Loucy (cell line): ENCODE data around the gene PKNOX2.

Experiments
- H2AFZ ChIP-seq: fragments of 200-600 bp; sonication (generic); 2 replicates; pipeline ENCODE4 v1.6.0; 2016; ENCODE audit warnings: antibody characterized with exemption, mild to moderate bottlenecking, low read length, moderate library complexity
- H3F3A ChIP-seq: fragments of 200-600 bp; 2 replicates; pipeline ENCODE4 v1.6.0; 2016; ENCODE audit warnings: antibody characterized with exemption, low read depth, mild to moderate bottlenecking
- H3K27me3 ChIP-seq: fragments of 200-600 bp; sonication (generic); 2 replicates; pipeline ENCODE4 v1.6.1; 2014; ENCODE audit warnings: low read length, mild to moderate bottlenecking; ENCODE audit not compliant: insufficient read depth, poor library complexity, severe bottlenecking
- H3K36me3 ChIP-seq: fragments of 200-600 bp; sonication (generic); 2 replicates; pipeline ENCODE4 v1.6.1; 2016; ENCODE audit warnings: low read length; ENCODE audit not compliant: insufficient read depth
- H3K4me1 ChIP-seq: fragments of 200-600 bp; sonication (generic); 2 replicates; pipeline ENCODE4 v1.5.1; 2014; ENCODE audit warnings: low read length, mild to moderate bottlenecking; ENCODE audit not compliant: insufficient read depth, poor library complexity, severe bottlenecking
- H3K4me2 ChIP-seq: fragments of 200-600 bp; sonication (generic); 2 replicates; pipeline ENCODE4 v1.6.0; 2014; ENCODE audit warnings: antibody characterized with exemption, low read length, low read depth, mild to moderate bottlenecking; ENCODE audit not compliant: poor library complexity, severe bottlenecking
- H3K4me3 ChIP-seq: fragments of 200-600 bp; sonication (generic); 2 replicates; pipeline ENCODE4 v1.5.1; 2014; ENCODE audit warnings: low read length, mild to moderate bottlenecking, mixed read lengths; ENCODE audit not compliant: poor library complexity, severe bottlenecking
- H3K79me2 ChIP-seq: fragments of 200-600 bp; sonication (generic); 2 replicates; pipeline ENCODE4 v1.6.1; 2014; ENCODE audit warnings: low read length; ENCODE audit not compliant: insufficient read depth
- H3K9ac ChIP-seq: fragments of 200-600 bp; sonication (generic); 2 replicates; pipeline ENCODE4 v1.6.0; 2014; ENCODE audit warnings: mild to moderate bottlenecking, low read depth, low read length, moderate library complexity; ENCODE audit not compliant: poor library complexity, severe bottlenecking
- H3K9me2 ChIP-seq: fragments of 200-600 bp; sonication (generic); replicated peaks from 2 replicates; pipeline ENCODE4 v1.6.1; 2016; ENCODE audit warnings: low read depth, low read length, mixed read lengths
- H3K9me3 ChIP-seq: fragments of 200-600 bp; sonication (generic); 2 replicates; pipeline ENCODE4 v1.6.1; 2014; ENCODE audit warnings: mild to moderate bottlenecking, antibody characterized with exemption, low read length, low read depth; ENCODE audit not compliant: insufficient read depth
- H4K20me1 ChIP-seq: fragments of 200-600 bp; sonication (generic); 2 replicates; pipeline ENCODE4 v1.6.0; 2014; ENCODE audit warnings: antibody characterized with exemption, low read length, mild to moderate bottlenecking; ENCODE audit not compliant: insufficient read depth, poor library complexity, severe bottlenecking
- CTCF ChIP-seq: fragments of 200-600 bp; sonication (generic); conservative IDR thresholded peaks from 2 replicates; pipeline ENCODE4 v1.5.1; 2014; ENCODE audit warnings: mild to moderate bottlenecking, antibody characterized with exemption, low read length
- EZH2phosphoT487 ChIP-seq: fragments of 200-600 bp; IDR thresholded peaks from 2 replicates; pipeline ENCODE4 v1.6.1; 2018; ENCODE audit warnings: antibody characterized with exemption, mild to moderate bottlenecking, moderate library complexity, borderline replicate concordance

Gene PKNOX2

DNA sequence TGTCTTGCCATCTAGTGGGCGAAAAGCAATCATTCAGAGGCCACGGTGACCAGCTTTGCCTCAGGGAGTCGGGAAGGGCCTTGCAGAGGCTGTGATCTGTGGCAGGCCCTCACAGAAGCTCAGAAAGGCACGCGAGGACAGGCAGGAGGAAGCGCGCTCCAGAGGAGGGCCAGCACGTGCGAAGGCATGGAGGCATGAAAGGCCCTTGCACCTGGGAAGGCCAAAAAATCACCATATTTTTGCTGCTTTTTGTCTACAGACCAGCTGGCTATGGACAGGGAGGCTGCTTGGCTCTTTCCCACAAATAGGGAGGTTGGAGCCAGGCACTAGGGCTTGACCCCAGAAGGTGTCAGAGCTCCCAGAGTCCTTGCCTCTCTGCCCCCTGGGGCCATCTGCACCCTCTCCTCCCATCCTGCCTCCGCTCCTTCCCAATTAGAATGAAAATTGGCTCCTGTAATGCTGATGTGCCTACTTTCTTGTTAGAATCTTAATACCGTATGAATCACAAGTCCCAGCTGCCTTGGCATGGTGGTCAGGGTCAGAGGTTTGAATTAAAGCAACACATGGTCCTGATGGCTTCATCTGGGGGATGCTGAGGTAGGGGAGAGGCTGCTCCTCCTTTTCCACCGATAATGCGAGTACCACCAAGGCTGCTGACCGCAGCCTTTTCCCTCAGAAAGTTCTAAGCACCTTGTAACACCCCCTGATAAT is 262.4 kb downstream of the PKNOX2 start:
- no peaks in the 10 kb centered on the region for H4K20me1 ChIP-seq
- H3K36me3 ChIP-seq: no peaks in the 10 kb centered on the region
- H3K9ac ChIP-seq: no peak overlapping the region
- H3K4me3 ChIP-seq: no peak overlapping the region
- no peaks in the 10 kb centered on the region for H3F3A ChIP-seq
- H3K4me2 ChIP-seq: no peak overlapping the region
- no peak overlapping the region for H2AFZ ChIP-seq
- H3K27me3 ChIP-seq: no peaks in the 10 kb centered on the region
- TF ChIP-seq CTCF: no peak
- no peak for TF ChIP-seq EZH2phosphoT487
- no peaks in the 10 kb centered on the region for H3K9me2 ChIP-seq
- no peaks in the 10 kb centered on the region for H3K9me3 ChIP-seq
- no peaks in the 10 kb centered on the region for H3K4me1 ChIP-seq
- no peaks in the 10 kb centered on the region for H3K79me2 ChIP-seq

DNA sequence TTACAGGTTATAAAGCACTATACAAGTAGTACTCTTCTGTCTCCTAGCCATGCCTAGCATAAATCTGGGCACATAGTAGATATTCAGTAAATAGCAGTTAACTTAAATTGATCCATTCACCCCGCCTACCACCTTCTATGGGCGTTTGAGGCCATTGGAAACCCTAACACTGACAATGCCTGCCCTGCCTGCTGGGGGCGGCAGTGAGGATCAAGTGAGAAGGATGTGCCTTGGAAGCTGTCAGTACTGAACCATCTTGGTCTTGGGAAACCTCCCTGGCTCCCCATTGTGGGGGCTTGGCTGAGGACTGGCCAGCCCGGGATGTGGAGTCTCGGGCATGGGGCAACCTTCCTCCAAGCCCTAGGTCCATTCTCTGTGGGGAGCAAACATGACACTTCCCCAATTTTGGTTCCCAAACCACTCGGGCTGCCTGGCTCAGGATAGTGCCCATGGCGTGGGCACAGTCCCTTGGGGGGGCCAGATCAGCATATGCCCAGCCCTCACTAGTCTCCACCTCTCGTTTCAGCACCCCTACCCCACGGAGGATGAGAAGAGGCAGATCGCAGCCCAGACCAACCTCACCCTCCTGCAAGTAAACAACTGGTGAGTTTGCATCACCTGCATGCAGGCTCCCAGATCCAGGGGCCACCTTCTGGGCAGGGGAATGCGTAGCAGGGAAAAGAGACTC is 264.1 kb downstream of the PKNOX2 start:
- Histone ChIP-seq H4K20me1 (no peaks in the 10 kb centered on the region), H3K9me2 (no peaks in the 10 kb centered on the region), H3K4me2 (no peak overlapping the region), H3K27me3 (no peaks in the 10 kb centered on the region), H2AFZ (no peak overlapping the region), H3K4me1 (no peaks in the 10 kb centered on the region), H3K36me3 (no peaks in the 10 kb centered on the region), H3K9me3 (no peaks in the 10 kb centered on the region), H3K4me3 (no peak overlapping the region), H3K9ac (no peak overlapping the region), H3K79me2 (no peaks in the 10 kb centered on the region), H3F3A (no peaks in the 10 kb centered on the region)
- TF ChIP-seq CTCF (no peak; the same call in 1 of the 2 replicates), EZH2phosphoT487 (no peak)

GRCh38 chr11:125429174-125429707 is 264.7 kb downstream of the PKNOX2 start:
- no peaks in the 10 kb centered on the region for H3K79me2 ChIP-seq
- no peak overlapping the region for H3K4me2 ChIP-seq
- no peak overlapping the region for H3K4me3 ChIP-seq
- no peaks in the 10 kb centered on the region for H3K27me3 ChIP-seq
- H4K20me1 ChIP-seq: no peaks in the 10 kb centered on the region
- H3K4me1 ChIP-seq: no peaks in the 10 kb centered on the region
- no peaks in the 10 kb centered on the region for H3F3A ChIP-seq
- TF ChIP-seq CTCF (peak; percentile 83), EZH2phosphoT487 (no peak)
- H3K9ac ChIP-seq: no peak overlapping the region
- H3K9me2 ChIP-seq: no peaks in the 10 kb centered on the region
- no peaks in the 10 kb centered on the region for H3K9me3 ChIP-seq
- H2AFZ ChIP-seq: no peak overlapping the region
- H3K36me3 ChIP-seq: no peaks in the 10 kb centered on the region
